Activated CD4-positive, alpha-beta T cell treated with anti-CD3 and anti-CD28 coated beads, Interleukin-2, Interleukin-4, amounts not matched to agents 100 ng/mL and 50 ng/mL, durations not matched to agents 16 hours and 8 hours (primary cell): Measurements from ENCODE around the gene RICTOR.
A peak's percentile ranks its signal among the peaks of the same experiment; 100 is the strongest.
"Not testable (repeated sequence)": the region's sequence is repeated elsewhere in the genome, so short reads cannot be mapped to it uniquely, and the experiment has no call there.

Experiments used
- DNase-seq: peaks from one replicate; pipeline ENCODE4 v3.0.0-alpha.2; 2020; ENCODE audit warnings: low spot score

Gene RICTOR

GRCh38 chr5:39058178-39058921 lies 15.8 kb downstream of the RICTOR start:
- no peak for DNase-seq

- DNase-seq = no peak
Observed at GRCh38 chr5:39057734-39058133, 16.5 kb downstream of the RICTOR start.

DNA sequence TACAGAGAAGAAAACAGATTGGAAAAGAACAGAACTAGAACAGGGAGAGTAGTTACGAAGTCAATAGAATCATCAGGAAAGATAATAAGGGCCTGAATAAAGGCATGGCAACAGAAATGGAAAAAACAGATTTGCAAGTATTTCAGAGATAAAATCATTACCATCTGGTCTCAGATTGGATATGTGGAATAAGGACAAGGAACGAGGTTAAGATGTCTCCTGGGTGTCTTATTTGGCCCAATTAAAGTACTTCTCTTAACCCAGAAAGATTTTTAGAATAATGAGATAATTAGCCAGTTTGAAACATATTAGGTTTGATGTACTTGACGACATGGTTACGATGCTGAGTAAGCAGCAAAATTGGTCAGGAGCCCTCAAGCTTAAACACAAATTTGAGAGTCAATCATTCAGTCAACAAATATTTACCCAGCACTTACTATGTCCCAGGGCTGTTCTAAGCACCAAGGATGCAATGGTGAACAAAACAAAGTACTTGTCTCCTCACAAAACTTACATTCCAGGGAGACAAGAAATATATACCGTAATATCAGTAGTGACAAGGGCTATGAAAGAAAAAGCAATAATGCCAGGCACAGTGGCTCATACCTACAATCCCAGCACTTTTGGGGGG lies 18.3 kb downstream of the RICTOR start:
- no peak for DNase-seq

- no peak for DNase-seq
Observed at GRCh38 chr5:39055027-39055767, 19.0 kb downstream of the RICTOR start.

DNA sequence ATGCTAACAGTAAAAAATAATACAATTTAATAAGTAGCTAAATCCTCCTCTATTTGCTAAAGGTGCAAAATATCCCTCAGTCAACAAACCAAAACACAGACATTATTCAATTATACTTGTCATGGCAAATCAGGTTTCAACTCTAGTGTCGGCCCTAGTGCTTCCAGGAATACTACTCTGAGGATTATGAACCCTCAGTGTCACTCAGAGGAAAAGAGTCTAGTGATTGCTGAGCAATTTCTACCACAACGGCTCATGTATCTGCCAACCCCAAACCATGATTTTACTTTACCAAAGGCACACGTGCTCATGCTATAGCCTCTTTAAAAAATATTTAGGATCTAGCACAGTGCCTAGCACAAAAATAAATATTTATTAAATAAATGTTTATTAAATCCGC lies 21.0 kb downstream of the RICTOR start:
- DNase-seq = no peak

- DNase-seq = no peak
Observed at GRCh38 chr5:39052141-39052540, 22.1 kb downstream of the RICTOR start.

- DNase-seq = no peak
Observed at GRCh38 chr5:39049315-39049714, 24.9 kb downstream of the RICTOR start.

- no peak for DNase-seq
Observed at GRCh38 chr5:39040875-39041274, 33.3 kb downstream of the RICTOR start.

GRCh38 chr5:39034493-39034892 lies 39.7 kb downstream of the RICTOR start:
- not testable (repeated sequence) for DNase-seq

GRCh38 chr5:39031041-39031440 lies 43.2 kb downstream of the RICTOR start:
- no peak for DNase-seq

- no peak for DNase-seq
Observed at GRCh38 chr5:39025456-39025855, 48.7 kb downstream of the RICTOR start.

DNA sequence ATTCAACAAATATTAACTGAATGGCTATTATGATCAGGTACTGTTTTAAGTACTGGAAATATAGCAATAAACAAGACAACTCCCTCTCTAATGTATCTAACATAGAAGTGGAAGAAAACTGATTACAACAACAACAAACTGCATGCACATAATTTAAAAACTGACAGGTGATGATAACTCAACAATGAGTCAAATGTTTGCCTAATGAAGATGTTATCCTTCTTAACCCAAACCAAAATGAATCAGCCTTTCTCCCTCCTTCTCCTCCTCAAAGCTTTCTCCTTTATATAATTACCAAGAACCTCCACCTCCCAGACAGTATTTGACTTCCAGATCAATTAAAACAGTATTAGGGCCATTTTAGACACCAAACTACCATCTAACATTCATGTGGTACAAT lies 49.3 kb downstream of the RICTOR start:
- DNase-seq = peak; percentile 3

DNA sequence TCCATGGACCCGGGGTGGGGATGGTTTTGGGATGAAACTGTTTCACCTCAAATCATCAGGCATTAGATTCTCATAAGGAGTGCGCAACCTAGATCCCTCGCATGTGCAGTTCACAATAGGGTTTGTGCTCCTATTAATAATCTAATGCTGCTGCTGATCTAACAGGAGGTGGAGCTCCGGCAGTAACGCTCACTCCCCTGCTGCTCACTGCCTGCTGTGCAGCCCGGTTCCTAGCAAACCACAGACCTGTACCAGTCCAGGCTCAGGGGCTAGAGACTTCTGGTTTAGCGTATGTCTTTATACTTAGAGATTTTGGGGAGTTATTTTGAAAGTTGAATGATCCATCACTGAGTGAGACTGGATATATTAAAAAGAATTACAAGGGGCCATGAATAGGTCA lies 50.2 kb downstream of the RICTOR start:
- DNase-seq = no peak

GRCh38 chr5:39023121-39023520 lies 51.1 kb downstream of the RICTOR start:
- no peak for DNase-seq

- no peak for DNase-seq
Observed at GRCh38 chr5:39022151-39022550, 52.0 kb downstream of the RICTOR start.

DNA sequence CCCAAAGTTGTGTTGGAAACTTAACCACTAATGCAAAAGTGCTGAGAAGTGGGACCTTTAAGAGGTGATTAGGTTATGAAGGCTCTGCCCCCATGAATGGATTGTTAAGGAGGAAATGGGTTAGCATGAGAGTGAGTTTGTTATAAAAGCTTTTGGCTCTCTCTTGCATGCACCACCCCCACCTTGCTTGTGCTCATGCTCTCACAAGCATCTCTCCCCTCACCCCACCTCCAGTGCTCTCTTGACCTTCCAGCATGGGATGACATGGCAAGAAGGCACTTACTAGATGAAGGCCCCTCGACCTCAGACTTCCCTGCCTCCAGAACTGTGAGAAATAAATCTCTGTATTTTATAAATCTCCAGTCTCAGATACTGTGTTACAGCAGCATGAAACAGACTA lies 52.8 kb downstream of the RICTOR start:
- no peak for DNase-seq

- no peak for DNase-seq
Observed at GRCh38 chr5:39020458-39020857, 53.7 kb downstream of the RICTOR start.

DNA sequence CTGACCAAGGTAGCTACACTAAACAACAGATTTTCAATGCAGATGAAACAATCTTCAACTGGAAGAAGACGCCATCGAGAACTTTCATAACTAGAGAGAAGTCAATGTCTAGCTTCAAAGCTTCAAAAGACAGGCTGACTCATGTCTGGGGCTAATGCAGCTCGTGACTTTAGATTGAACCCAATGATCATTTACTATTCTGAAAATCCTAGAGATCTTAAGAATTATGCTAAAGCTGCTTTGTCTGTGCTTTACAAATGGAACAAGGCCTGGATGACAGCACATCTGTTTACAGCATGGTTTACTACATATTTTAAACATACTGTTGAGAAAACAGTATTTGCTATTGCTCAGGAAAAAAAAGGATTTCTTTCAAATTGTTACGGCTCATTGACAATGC lies 54.9 kb downstream of the RICTOR start:
- no peak for DNase-seq

- DNase-seq = no peak
Observed at GRCh38 chr5:39017504-39017903, 56.7 kb downstream of the RICTOR start.

DNA sequence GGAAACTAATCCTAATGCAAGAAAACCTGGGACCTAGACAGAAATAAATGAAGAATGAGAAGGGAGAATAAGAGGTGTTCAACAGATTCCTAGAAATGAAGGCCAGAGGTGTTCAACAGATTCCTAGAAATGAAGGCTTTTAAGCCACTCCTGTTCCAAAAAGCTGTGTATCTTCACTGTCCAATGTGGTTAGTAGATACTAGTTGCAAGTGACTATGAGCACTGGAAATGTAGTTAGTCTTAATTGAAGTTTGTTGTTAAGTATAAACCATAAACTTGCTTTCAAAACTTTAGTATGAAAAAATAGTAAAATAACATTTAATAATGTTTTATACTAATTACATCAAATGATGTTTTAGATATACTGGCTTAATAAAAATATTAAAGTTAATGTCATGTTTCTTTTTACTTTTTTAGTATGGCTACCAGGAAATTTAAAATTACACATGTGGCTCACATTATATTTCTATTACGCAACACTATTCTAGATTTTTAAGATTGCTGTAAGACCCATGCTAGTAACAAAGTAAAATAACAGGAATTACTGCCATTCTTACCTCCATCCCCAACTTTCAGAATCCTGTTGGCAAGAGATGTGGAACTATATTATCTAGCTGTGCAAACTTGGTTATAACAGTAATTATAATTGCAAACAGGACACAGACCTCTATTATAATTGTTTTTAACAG lies 57.5 kb downstream of the RICTOR start:
- DNase-seq = no peak

GRCh38 chr5:39015743-39016586 lies 58.2 kb downstream of the RICTOR start:
- DNase-seq = no peak

DNA sequence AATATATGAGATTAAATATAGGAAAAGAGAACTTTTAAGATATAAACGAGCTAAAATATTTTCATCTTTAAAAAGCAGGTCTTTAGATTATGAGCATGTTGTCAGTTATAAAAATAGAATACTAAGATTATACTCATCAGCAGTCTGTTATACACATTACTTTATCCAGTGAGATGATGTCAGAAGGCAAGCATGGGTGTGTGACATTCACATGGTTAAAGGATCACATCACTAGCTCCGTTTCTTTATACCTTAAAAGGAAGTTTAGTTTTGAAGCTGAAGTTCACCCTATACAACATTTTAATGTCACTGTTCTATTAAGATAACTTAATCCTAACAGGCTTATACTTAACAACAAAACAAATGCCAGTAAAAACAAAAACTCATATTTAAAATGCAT lies 59.6 kb downstream of the RICTOR start:
- DNase-seq = no peak
